BE2C (cell line): ENCODE data around the gene TMEM263.
"Not testable (repeated sequence)": the region's sequence is repeated elsewhere in the genome, so short reads cannot be mapped to it uniquely, and the experiment has no call there.

ENCODE experiments used
- DNase-seq: peaks from one replicate; pipeline ENCODE4 v3.0.0-alpha.2; 2020
- H3K27me3 ChIP-seq: fragments of 250-450 bp; sonication (Bioruptor Pico); 2 replicates; pipeline ENCODE4 v1.5.1; 2020; ENCODE audit warnings: mild to moderate bottlenecking
- H3K36me3 ChIP-seq: fragments of 250-450 bp; sonication (Bioruptor Pico); 2 replicates; pipeline ENCODE4 v1.5.1; 2020; ENCODE audit warnings: mild to moderate bottlenecking
- H3K4me1 ChIP-seq: fragments of 250-450 bp; sonication (Bioruptor Pico); 2 replicates; pipeline ENCODE4 v1.5.1; 2020
- H3K4me3 ChIP-seq: 2 replicates; pipeline ENCODE4 v1.5.1; 2011; ENCODE audit warnings: low read depth, low read length
- H3K9me3 ChIP-seq: fragments of 250-450 bp; sonication (Bioruptor Pico); 2 replicates; pipeline ENCODE4 v1.5.1; 2020
- TF ChIP-seq, protein P1 (sequence below): IDR thresholded peaks from 2 replicates; pipeline ENCODE4 v1.5.1; 2012; ENCODE audit warnings: mild to moderate bottlenecking, low read depth, low read length

Gene TMEM263

DNA sequence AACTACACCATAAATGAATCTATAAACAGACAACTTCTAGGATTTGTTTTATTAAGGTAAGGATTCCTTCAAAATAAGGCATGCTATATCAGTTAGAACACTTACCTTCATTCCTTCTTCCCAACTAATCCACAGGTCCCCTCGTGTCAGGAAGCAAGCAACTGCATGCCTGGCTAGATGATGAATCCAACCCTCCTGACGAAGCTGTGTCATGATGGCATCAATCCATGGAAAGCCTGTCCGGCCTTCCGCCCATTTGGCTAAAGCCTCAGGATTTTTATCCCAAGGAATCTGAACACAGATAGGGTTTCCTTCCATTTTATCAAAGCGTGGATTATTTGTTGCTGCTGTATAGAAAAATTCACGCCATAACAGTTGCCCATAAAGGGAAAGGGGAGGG is 43.7 kb downstream of the TMEM263 start:
- Histone ChIP-seq H3K9me3 (no peaks in the 10 kb centered on the region), H3K4me3 (no peak overlapping the region), H3K36me3 (peaks cover 4% of the 10 kb centered on the region; the same call in 1 of the 2 replicates), H3K27me3 (no peaks in the 10 kb centered on the region), H3K4me1 (no peaks in the 10 kb centered on the region)
- TF ChIP-seq, protein P1, sequence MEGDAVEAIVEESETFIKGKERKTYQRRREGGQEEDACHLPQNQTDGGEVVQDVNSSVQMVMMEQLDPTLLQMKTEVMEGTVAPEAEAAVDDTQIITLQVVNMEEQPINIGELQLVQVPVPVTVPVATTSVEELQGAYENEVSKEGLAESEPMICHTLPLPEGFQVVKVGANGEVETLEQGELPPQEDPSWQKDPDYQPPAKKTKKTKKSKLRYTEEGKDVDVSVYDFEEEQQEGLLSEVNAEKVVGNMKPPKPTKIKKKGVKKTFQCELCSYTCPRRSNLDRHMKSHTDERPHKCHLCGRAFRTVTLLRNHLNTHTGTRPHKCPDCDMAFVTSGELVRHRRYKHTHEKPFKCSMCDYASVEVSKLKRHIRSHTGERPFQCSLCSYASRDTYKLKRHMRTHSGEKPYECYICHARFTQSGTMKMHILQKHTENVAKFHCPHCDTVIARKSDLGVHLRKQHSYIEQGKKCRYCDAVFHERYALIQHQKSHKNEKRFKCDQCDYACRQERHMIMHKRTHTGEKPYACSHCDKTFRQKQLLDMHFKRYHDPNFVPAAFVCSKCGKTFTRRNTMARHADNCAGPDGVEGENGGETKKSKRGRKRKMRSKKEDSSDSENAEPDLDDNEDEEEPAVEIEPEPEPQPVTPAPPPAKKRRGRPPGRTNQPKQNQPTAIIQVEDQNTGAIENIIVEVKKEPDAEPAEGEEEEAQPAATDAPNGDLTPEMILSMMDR: no peak
- no peak for DNase-seq

DNA sequence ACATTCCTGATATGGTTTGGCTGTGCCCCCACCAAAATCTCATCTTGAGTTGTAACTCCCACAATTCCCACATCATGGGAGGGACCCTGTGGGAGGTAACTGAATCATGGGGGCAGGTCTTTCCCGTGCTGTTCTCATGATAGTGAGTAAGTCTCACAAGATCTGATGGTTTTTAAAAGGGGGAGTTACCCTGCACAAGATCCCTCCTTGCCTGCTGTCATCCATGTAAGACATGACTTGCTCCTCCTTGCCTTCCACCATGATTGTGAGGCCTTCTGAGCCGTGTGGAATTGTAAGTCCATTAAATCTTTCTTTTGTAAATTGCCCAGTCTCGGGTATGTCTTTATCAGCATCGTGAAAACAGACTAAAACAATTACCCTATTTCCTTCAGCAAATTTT is 47.0 kb downstream of the TMEM263 start:
- not testable (repeated sequence) for H3K4me1 ChIP-seq, H3K9me3 ChIP-seq, H3K36me3 ChIP-seq, H3K4me3 ChIP-seq, DNase-seq, H3K27me3 ChIP-seq

DNA sequence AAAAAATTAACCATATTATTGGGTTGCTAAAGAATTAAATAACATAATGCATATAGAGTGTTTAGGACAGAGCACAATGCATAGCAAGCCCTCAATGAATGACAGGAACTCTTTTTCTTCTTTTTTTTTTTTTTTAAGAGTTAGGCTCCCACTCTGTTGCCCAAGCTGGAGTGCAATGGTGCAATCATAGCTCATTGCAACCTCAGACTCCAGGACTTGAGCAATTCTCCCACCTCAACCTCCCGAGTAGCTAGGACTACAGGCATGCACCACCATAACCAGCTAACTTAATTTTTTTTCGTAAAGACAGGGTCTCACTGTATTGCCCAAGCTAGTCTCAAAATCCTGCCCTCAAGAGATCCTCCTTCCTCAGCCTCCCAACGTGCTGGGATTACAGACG is 51.7 kb downstream of the TMEM263 start:
- Histone ChIP-seq H3K36me3 (no peaks in the 10 kb centered on the region), H3K4me3 (no peak overlapping the region), H3K27me3 (no peaks in the 10 kb centered on the region), H3K9me3 (no peaks in the 10 kb centered on the region), H3K4me1 (no peaks in the 10 kb centered on the region)
- TF ChIP-seq, protein P1: no peak
- DNase-seq: no peak

DNA sequence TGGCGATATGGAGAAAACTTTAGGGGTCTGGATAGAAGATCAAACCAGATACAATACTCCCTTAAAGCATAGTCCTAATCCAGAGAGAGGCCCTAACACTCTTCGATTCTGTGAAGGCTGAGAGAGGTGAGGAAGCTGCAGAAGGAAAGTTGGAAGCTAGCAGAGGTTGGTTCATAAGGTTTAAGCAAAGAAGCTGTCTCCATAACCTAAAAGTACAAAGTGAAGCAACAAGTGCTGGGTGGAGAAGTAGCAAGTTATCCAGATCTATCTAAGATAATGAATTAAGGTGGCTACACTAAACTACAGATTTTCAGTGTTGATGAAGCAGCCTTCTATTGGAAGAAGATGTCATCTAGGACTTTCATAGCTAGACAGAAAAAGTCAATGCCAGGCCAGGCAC is 55.8 kb downstream of the TMEM263 start:
- DNase-seq: no peak
- no peak overlapping the region for H3K4me3 ChIP-seq
- no peaks in the 10 kb centered on the region for H3K27me3 ChIP-seq
- no peaks in the 10 kb centered on the region for H3K4me1 ChIP-seq
- no peaks in the 10 kb centered on the region for H3K9me3 ChIP-seq
- TF ChIP-seq, protein P1: no peak
- no peaks in the 10 kb centered on the region for H3K36me3 ChIP-seq

DNA sequence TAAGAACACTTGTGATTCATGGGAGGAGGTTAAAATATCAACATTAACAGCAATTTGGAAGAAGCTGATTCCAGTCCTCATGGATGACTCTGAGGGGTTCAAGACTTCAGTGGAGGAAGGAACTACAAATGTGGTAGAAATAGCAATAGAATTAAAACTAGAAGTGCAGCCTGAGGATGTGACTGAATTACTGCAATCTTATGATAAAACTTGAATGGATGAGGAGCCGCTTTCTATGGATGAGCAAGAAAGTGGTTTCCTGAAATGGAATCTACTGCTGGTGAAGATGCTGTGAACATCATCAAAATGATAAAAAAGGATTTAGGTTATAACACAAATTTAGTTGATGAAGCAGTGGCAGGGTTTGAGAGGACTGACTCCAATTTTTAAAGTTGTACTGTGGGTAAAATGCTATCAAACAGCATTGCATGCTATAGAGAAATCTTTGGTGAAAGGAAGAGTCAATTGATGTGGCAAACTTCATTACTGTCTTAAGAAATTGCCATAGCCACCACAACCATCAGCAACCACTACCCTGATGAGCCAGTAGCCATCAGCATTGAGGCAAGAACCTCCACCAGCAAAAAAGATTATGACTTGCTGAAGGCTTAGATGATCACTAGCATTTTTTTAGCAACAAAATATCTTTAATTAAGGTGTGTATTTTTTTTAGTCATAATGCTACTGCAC is 57.2 kb downstream of the TMEM263 start:
- Histone ChIP-seq H3K9me3 (no peaks in the 10 kb centered on the region), H3K4me3 (no peak overlapping the region), H3K36me3 (no peaks in the 10 kb centered on the region), H3K27me3 (no peaks in the 10 kb centered on the region), H3K4me1 (no peaks in the 10 kb centered on the region)
- TF ChIP-seq, protein P1: no peak
- no peak for DNase-seq

DNA sequence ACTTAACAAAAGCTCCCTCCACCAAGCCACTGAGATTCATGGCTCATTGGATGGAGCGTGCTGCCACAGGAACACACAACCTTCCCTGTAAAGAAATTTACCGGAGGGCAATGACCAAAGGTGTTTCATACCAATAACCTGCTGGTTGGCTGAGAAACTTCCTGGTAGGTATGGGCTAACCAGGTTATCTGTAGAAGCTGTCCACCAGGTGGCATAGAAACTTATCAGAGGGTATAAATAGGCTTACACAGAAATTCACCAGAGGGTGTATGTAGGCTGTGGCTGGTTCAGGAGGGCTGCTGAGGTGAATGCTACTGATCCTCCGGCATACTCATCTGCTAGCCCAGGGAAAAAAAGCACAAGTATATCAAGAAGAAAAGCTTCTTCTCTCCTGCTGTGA is 58.3 kb downstream of the TMEM263 start:
- TF ChIP-seq, protein P1: 0 out of 2 replicates have a peak, but pooled peaks have one; percentile 9
- H3K9me3 ChIP-seq: no peaks in the 10 kb centered on the region

More for the DNA sequence above, 58.3 kb downstream of the TMEM263 start:
- Histone ChIP-seq H3K36me3 (no peaks in the 10 kb centered on the region), H3K4me1 (no peaks in the 10 kb centered on the region), H3K27me3 (no peaks in the 10 kb centered on the region), H3K4me3 (no peak overlapping the region)
- no peak for DNase-seq
